HEK293 (cell line): ENCODE data around the gene MUC5AC.

Experiments used
- ELK4 ChIP-seq: IDR thresholded peaks from 2 replicates; pipeline ENCODE4 v1.6.1; 2011; ENCODE audit warnings: mild to moderate bottlenecking, low read depth, low read length, borderline replicate concordance
- GLIS2 ChIP-seq: fragments of 450-650 bp; formaldehyde crosslinking; IDR thresholded peaks from 2 replicates; pipeline ENCODE4 v1.5.1; 2016; ENCODE audit warnings: missing biosample characterization, missing genetic modification characterization
- KLF7 ChIP-seq: fragments of 450-650 bp; formaldehyde crosslinking; IDR thresholded peaks from 2 replicates; pipeline ENCODE4 v1.5.1; 2016; ENCODE audit warnings: missing biosample characterization, missing genetic modification characterization, borderline replicate concordance
- MYNN ChIP-seq: fragments of 450-650 bp; formaldehyde crosslinking; IDR thresholded peaks from 2 replicates; pipeline ENCODE4 v1.5.1; 2016; ENCODE audit warnings: missing biosample characterization, missing genetic modification characterization, borderline replicate concordance
- YY1 ChIP-seq: fragments of 450-650 bp; formaldehyde crosslinking; IDR thresholded peaks from 2 replicates; pipeline ENCODE4 v1.5.1; 2018; ENCODE audit warnings: missing biosample characterization, missing genetic modification characterization
- ZNF530 ChIP-seq: fragments of 450-650 bp; formaldehyde crosslinking; IDR thresholded peaks from 2 replicates; pipeline ENCODE4 v1.5.1; 2016; ENCODE audit warnings: low read depth, missing biosample characterization, missing genetic modification characterization
- ZNF776 ChIP-seq: fragments of 450-650 bp; formaldehyde crosslinking; IDR thresholded peaks from 2 replicates; pipeline ENCODE4 v1.5.0; 2017; ENCODE audit warnings: missing biosample characterization, missing genetic modification characterization, borderline replicate concordance
- ZSCAN18 ChIP-seq: fragments of 450-650 bp; formaldehyde crosslinking; IDR thresholded peaks from 2 replicates; pipeline ENCODE4 v1.5.1; 2016; ENCODE audit warnings: missing biosample characterization, missing genetic modification characterization
- TF ChIP-seq, protein P1 (sequence below): fragments of 450-650 bp; formaldehyde crosslinking; IDR thresholded peaks from 2 replicates; pipeline ENCODE4 v1.5.1; 2016; ENCODE audit warnings: missing biosample characterization, missing genetic modification characterization
- TF ChIP-seq, protein P2 (sequence below): fragments of 450-650 bp; formaldehyde crosslinking; optimal IDR thresholded peaks from 2 replicates; pipeline ENCODE3; 2016; ENCODE audit warnings: missing biosample characterization, mild to moderate bottlenecking, missing genetic modification characterization
- TF ChIP-seq, protein P3 (sequence below): fragments of 450-650 bp; formaldehyde crosslinking; IDR thresholded peaks from 2 replicates; pipeline ENCODE4 v1.5.1; 2017; ENCODE audit warnings: missing biosample characterization, mild to moderate bottlenecking, missing genetic modification characterization, moderate library complexity

DNA sequence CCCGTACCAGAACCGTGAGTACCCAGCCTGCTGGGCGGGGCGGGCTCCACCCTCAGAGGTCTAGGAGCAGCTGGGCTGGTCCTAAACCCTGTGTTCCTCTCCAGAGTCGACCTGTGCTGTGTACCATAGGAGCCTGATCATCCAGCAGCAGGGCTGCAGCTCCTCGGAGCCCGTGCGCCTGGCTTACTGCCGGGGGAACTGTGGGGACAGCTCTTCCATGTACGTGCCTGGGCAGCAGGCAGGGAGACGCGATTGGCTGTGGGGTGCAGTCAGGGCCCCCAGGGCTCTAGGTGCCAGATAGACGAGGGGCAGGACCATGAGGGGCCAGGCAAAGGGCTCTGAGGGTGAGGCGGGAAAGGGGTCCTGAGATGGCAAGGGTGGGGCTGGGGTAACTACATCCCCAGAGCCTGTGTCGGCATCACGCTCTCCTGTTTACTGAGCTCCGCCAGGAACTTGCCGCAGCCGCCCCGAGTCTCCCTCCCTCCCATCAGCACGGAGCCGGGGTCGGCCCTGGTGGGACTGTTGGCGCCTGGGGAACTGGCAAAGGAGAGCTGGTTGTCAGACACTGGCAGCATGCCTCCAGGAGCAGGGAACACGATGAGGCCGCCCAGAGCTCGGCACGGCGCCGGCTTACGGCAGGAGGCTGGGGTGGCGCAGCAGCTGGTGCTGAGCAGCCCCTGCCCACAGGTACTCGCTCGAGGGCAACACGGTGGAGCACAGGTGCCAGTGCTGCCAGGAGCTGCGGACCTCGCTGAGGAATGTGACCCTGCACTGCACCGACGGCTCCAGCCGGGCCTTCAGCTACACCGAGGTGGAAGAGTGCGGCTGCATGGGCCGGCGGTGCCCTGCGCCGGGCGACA lies 42.2 kb downstream of the MUC5AC start:
- TF ChIP-seq, protein P1, sequence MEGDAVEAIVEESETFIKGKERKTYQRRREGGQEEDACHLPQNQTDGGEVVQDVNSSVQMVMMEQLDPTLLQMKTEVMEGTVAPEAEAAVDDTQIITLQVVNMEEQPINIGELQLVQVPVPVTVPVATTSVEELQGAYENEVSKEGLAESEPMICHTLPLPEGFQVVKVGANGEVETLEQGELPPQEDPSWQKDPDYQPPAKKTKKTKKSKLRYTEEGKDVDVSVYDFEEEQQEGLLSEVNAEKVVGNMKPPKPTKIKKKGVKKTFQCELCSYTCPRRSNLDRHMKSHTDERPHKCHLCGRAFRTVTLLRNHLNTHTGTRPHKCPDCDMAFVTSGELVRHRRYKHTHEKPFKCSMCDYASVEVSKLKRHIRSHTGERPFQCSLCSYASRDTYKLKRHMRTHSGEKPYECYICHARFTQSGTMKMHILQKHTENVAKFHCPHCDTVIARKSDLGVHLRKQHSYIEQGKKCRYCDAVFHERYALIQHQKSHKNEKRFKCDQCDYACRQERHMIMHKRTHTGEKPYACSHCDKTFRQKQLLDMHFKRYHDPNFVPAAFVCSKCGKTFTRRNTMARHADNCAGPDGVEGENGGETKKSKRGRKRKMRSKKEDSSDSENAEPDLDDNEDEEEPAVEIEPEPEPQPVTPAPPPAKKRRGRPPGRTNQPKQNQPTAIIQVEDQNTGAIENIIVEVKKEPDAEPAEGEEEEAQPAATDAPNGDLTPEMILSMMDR (tag by site-specific recombination) = no peak
- TF ChIP-seq YY1 (tag by site-specific recombination) = no peak
- TF ChIP-seq, protein P2, sequence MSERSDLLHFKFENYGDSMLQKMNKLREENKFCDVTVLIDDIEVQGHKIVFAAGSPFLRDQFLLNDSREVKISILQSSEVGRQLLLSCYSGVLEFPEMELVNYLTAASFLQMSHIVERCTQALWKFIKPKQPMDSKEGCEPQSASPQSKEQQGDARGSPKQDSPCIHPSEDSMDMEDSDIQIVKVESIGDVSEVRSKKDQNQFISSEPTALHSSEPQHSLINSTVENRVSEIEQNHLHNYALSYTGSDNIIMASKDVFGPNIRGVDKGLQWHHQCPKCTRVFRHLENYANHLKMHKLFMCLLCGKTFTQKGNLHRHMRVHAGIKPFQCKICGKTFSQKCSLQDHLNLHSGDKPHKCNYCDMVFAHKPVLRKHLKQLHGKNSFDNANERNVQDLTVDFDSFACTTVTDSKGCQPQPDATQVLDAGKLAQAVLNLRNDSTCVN (tag by site-specific recombination) = no peak
- no peak for TF ChIP-seq ZNF530 (tag by site-specific recombination)
- TF ChIP-seq, protein P3, sequence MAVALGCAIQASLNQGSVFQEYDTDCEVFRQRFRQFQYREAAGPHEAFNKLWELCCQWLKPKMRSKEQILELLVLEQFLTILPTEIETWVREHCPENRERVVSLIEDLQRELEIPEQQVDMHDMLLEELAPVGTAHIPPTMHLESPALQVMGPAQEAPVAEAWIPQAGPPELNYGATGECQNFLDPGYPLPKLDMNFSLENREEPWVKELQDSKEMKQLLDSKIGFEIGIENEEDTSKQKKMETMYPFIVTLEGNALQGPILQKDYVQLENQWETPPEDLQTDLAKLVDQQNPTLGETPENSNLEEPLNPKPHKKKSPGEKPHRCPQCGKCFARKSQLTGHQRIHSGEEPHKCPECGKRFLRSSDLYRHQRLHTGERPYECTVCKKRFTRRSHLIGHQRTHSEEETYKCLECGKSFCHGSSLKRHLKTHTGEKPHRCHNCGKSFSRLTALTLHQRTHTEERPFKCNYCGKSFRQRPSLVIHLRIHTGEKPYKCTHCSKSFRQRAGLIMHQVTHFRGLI (tag by site-specific recombination) = no peak
- no peak for TF ChIP-seq GLIS2
- no peak for TF ChIP-seq MYNN
- TF ChIP-seq ELK4 = no peak
- no peak for TF ChIP-seq KLF7 (tag by site-specific recombination)
- no peak for TF ChIP-seq ZSCAN18 (tag by site-specific recombination)
- no peak for TF ChIP-seq ZNF776 (tag by site-specific recombination)
